Calu3 (cell line): ENCODE data around the gene PDE6B. TPM values are rescaled to one million over a fixed set of nuclear protein-coding genes. Genes with fewer than 3 reads are reported as not detected.
"Not testable (repeated sequence)": the region's sequence is repeated elsewhere in the genome, so short reads cannot be mapped to it uniquely, and the experiment has no call there.

Source experiments
- BruUV-seq: library from RNA; stranded (reverse); fragments of 400-500 nt; replicated peaks from 2 replicates; lab custom pipeline; 2021; lab: Mats Ljungman, UMichigan
- CTCF ChIA-PET: fragments of 300-600 bp; sonication (Branson Sonifier 250); formaldehyde crosslinking; loops from one replicate; lab custom pipeline; 2022; ENCODE audit warnings: antibody characterized with exemption; lab: Charles Lee
- DNase-seq: peaks from one replicate; pipeline ENCODE4 v3.0.0; 2022
- H3K27ac Mint-ChIP-seq: one replicate; pipeline ENCODE4 v1.8.0; 2022; ENCODE audit warnings: mixed read lengths; ENCODE audit not compliant: unreplicated experiment
- H3K27me3 Mint-ChIP-seq: one replicate; pipeline ENCODE4 v1.8.0; 2022; ENCODE audit warnings: mixed read lengths; ENCODE audit not compliant: unreplicated experiment
- H3K36me3 Mint-ChIP-seq: one replicate; pipeline ENCODE4 v1.8.0; 2022; ENCODE audit warnings: mild to moderate bottlenecking, moderate library complexity, mixed read lengths; ENCODE audit not compliant: insufficient read depth, unreplicated experiment
- H3K4me1 Mint-ChIP-seq: one replicate; pipeline ENCODE4 v1.8.0; 2022; ENCODE audit warnings: mild to moderate bottlenecking, low read depth, mixed read lengths; ENCODE audit not compliant: unreplicated experiment
- H3K4me3 Mint-ChIP-seq: one replicate; pipeline ENCODE4 v1.8.0; 2022; ENCODE audit warnings: mild to moderate bottlenecking, low read depth, moderate library complexity, mixed read lengths; ENCODE audit not compliant: unreplicated experiment
- H3K9me3 Mint-ChIP-seq: one replicate; pipeline ENCODE4 v1.8.0; 2022; ENCODE audit warnings: low read depth, mixed read lengths; ENCODE audit not compliant: unreplicated experiment
- intact Hi-C: fragments of 100-400 bp; cut with micrococcal nuclease; formaldehyde crosslinking; loops from one replicate; pipeline ENCODE4 v1.10.0; 2022; ENCODE audit not compliant: unreplicated experiment
- total RNA-seq: library from RNA; stranded (reverse); gene quantifications from 2 replicates; pipeline ENCODE4 v1.2.3, GENCODE V29; 2022
- TF ChIP-seq, protein P1 (sequence below): fragments of 200-600 bp; IDR thresholded peaks from one replicate; pipeline ENCODE4 v1.8.0; 2022; ENCODE audit warnings: antibody characterized with exemption; ENCODE audit not compliant: unreplicated experiment

The PDE6B gene
- total RNA-seq, 1 experiment from 2014 or later = not detected

DNA sequence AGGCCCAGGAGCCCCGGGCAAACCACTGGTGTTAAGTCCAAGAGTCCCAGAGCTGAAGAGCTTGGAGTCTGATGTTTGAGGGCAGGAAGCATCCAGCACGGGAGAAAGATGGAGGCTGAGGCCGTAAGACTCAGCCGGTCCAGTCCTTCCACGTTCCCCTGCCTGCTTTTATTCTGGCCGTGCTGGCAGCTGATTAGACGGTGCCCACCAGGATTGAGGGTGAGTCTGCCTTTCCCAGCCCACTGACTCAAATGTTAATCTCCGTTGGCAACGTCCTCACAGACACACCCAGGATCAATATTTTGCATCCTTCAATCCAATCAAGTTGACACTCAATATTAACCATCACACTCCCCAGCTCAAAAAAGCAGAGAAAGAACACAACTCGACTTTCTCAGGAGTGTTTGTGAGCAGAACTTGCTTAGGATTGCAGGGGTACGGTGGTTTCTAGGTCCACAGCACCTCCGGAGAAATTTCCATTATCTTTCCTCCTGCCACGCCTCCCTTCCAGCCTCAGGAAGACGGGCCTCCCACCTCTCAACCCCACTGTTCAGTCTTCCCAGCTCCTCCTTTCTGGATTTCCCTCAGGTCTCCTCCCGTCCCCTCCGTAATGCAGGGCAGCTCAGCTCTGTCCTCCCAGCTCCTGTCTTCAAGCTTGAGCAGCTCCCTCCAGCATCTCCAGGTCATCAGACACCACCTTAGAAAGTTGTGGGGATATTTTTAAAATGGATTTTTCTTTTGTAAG lies 36.0 kb upstream of the PDE6B start:
- TF ChIP-seq, protein P1, sequence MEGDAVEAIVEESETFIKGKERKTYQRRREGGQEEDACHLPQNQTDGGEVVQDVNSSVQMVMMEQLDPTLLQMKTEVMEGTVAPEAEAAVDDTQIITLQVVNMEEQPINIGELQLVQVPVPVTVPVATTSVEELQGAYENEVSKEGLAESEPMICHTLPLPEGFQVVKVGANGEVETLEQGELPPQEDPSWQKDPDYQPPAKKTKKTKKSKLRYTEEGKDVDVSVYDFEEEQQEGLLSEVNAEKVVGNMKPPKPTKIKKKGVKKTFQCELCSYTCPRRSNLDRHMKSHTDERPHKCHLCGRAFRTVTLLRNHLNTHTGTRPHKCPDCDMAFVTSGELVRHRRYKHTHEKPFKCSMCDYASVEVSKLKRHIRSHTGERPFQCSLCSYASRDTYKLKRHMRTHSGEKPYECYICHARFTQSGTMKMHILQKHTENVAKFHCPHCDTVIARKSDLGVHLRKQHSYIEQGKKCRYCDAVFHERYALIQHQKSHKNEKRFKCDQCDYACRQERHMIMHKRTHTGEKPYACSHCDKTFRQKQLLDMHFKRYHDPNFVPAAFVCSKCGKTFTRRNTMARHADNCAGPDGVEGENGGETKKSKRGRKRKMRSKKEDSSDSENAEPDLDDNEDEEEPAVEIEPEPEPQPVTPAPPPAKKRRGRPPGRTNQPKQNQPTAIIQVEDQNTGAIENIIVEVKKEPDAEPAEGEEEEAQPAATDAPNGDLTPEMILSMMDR = no peak
- DNase-seq = no peak
- intact Hi-C loops = no loop called here
- BruUV-seq = no TSS peak
- Mint-ChIP-seq H3K4me1 (no peaks in the 10 kb centered on the region), H3K27me3 (no peaks in the 10 kb centered on the region), H3K4me3 (no peak overlapping the region), H3K36me3 (no peaks in the 10 kb centered on the region), H3K27ac (no peak overlapping the region), H3K9me3 (peaks cover 5% of the 10 kb centered on the region)
- CTCF ChIA-PET = no interaction called here

DNA sequence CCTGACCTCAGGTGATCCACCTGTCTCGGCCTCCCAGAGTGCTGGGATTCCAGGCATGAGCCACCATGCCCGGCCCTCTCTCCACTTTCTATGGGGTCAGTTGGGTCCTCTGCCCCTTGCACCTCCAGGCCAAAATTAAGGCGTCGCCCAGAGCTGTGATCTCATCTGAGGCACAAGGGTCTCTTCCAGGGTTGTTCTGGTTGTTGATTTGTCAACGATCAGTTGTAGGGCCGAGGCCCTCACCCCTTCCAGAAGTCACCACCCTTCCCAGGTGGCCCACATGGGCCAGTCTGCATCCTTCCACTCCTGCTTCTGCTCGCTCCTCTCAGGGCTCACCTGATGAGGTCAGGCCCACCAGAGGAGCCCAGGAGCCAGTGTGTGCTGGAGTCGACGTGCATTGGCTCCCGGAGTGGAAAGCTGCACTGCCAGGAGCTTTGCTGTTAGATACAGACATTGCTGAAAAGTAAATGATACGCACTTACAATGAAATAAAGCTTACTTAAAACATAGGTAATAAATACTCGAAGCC lies 35.0 kb upstream of the PDE6B start:
- no peak for DNase-seq
- TF ChIP-seq, protein P1 = no peak
- no peaks in the 10 kb centered on the region for H3K4me1 Mint-ChIP-seq
- no peak overlapping the region for H3K4me3 Mint-ChIP-seq
- no peaks in the 10 kb centered on the region for H3K36me3 Mint-ChIP-seq
- CTCF ChIA-PET = no interaction called here
- intact Hi-C loops = no loop called here
- no TSS peak for BruUV-seq
- H3K27ac Mint-ChIP-seq = no peak overlapping the region
- no peaks in the 10 kb centered on the region for H3K27me3 Mint-ChIP-seq
- H3K9me3 Mint-ChIP-seq = peaks cover 5% of the 10 kb centered on the region

DNA sequence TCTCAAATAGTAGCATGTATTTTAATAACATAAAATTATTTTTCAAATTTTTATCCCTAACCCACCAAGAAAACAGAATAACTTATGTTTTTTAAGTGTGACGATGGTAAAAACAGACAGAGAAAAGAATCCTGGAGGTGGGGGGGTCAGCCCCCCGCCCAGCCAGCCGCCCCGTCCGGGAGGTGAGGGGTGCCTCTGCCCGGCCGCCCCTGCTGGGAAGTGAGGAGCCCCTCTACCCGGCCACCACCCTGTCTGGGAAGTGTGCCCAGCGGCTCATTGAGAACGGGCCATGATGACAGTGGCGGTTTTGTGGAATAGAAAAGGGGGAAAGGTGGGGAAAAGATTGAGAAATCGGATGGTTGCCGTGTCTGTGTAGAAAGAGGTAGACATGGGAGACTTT lies 33.2 kb upstream of the PDE6B start:
- BruUV-seq, H3K4me1 Mint-ChIP-seq, DNase-seq, intact Hi-C loops, H3K36me3 Mint-ChIP-seq, H3K9me3 Mint-ChIP-seq, H3K27me3 Mint-ChIP-seq, H3K27ac Mint-ChIP-seq, CTCF ChIA-PET, H3K4me3 Mint-ChIP-seq: not testable (repeated sequence)

DNA sequence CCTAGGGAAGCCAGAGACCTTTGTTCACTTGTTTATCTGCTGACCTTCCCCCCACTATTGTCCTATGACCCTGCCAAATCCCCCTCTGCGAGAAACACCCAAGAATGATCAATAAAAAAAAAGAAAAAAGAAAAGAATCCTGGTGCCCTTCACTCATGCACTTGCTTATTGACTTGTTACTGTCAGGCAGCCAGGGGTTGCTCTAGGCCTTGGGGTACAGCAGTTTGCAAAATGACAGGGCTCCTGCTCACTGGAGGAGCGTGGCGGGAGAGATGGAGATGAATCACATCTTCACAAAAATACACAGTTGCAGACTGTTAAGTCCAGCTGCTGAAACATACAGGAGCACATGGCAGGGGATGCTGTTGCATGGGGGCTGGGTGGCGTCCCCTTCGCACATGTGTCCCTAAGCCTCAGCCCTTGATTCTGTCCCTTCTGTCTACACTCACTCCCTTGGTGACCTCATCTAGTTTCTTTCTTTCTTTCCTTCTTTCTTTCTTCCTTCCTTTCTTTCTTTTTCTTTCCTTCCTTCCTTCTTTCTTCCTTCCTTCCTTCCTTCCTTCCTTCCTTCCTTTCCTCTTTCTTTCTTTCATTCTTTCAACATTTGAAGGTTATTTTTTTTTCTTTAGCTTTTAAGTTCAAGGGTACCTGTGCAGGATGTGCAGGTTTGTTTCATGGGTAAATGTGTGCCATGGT lies 32.4 kb upstream of the PDE6B start:
- peaks cover 11% of the 10 kb centered on the region for H3K9me3 Mint-ChIP-seq
- BruUV-seq = no TSS peak
- no peaks in the 10 kb centered on the region for H3K36me3 Mint-ChIP-seq
- no peaks in the 10 kb centered on the region for H3K4me1 Mint-ChIP-seq
- no peak for DNase-seq
- TF ChIP-seq, protein P1 = no peak
- H3K4me3 Mint-ChIP-seq = no peak overlapping the region
- no peak overlapping the region for H3K27ac Mint-ChIP-seq
- peaks cover 12% of the 10 kb centered on the region for H3K27me3 Mint-ChIP-seq
- intact Hi-C loops = no loop called here
- CTCF ChIA-PET = no interaction called here
